Muscle of arm (tissue), 12 donors: ENCODE measurements around the gene CD160. TPM values are rescaled to one million over a fixed set of nuclear protein-coding genes. Genes with fewer than 3 reads are reported as not detected.
"Not testable (repeated sequence)": the region's sequence is repeated elsewhere in the genome, so short reads cannot be mapped to it uniquely, and the experiment has no call there.

ENCODE experiments used
- DNase-seq: peaks from one replicate; pipeline ENCODE4 v3.0.0-alpha.2; 2013
- polyA plus RNA-seq, 12 donors: library from polyadenylated mRNA; unstranded; fragments of 120-200 nt; gene quantifications; one replicate each; pipeline ENCODE4 v1.2.1, GENCODE V29; 2013; ENCODE audit not compliant: insufficient read length in 12 of 12

The CD160 gene
- polyA plus RNA-seq, 12 donors: 0.29 to 3.0 (median 0.80) TPM; not detected in 1

GRCh38 chr1:145758116-145758515 lies 38.8 kb downstream of the CD160 start:
- DNase-seq: no peak

GRCh38 chr1:145758575-145758974 lies 39.3 kb downstream of the CD160 start:
- no peak for DNase-seq

GRCh38 chr1:145759721-145760120 lies 40.4 kb downstream of the CD160 start:
- no peak for DNase-seq

GRCh38 chr1:145760395-145760949 lies 41.2 kb downstream of the CD160 start:
- DNase-seq: not testable (repeated sequence)

GRCh38 chr1:145761498-145761897 lies 42.2 kb downstream of the CD160 start:
- not testable (repeated sequence) for DNase-seq

GRCh38 chr1:145762001-145762400 lies 42.7 kb downstream of the CD160 start:
- not testable (repeated sequence) for DNase-seq

GRCh38 chr1:145764231-145764940 lies 45.1 kb downstream of the CD160 start:
- not testable (repeated sequence) for DNase-seq

- DNase-seq: not testable (repeated sequence)
Observed at GRCh38 chr1:145765127-145765526, 45.8 kb downstream of the CD160 start.

- not testable (repeated sequence) for DNase-seq
Observed at GRCh38 chr1:145765585-145766360, 46.5 kb downstream of the CD160 start.

GRCh38 chr1:145766926-145767325 lies 47.6 kb downstream of the CD160 start:
- not testable (repeated sequence) for DNase-seq

- not testable (repeated sequence) for DNase-seq
Observed at GRCh38 chr1:145768004-145768403, 48.7 kb downstream of the CD160 start.

GRCh38 chr1:145771056-145771455 lies 51.8 kb downstream of the CD160 start:
- no peak for DNase-seq

GRCh38 chr1:145773423-145773822 lies 54.1 kb downstream of the CD160 start:
- DNase-seq: no peak

- no peak for DNase-seq
Observed at GRCh38 chr1:145777357-145778145, 58.3 kb downstream of the CD160 start.

- no peak for DNase-seq
Observed at GRCh38 chr1:145778146-145778540, 58.8 kb downstream of the CD160 start.

GRCh38 chr1:145782272-145783099 lies 63.2 kb downstream of the CD160 start:
- DNase-seq: peak; percentile 20

GRCh38 chr1:145784409-145784808 lies 65.1 kb downstream of the CD160 start:
- DNase-seq: no peak

GRCh38 chr1:145785547-145785946 lies 66.2 kb downstream of the CD160 start:
- no peak for DNase-seq

GRCh38 chr1:145786271-145786670 lies 67.0 kb downstream of the CD160 start:
- DNase-seq: no peak

GRCh38 chr1:145788580-145788979 lies 69.3 kb downstream of the CD160 start:
- DNase-seq: no peak
